Liver (tissue), 3 donors: ENCODE data around the gene PLAA.
A peak's percentile ranks its signal among the peaks of the same experiment; 100 is the strongest.

Source experiments
- ATF3 ChIP-seq: IDR thresholded peaks from 2 replicates; pipeline ENCODE4 v1.6.1; 2016; ENCODE audit warnings: antibody characterized with exemption
- CTCF ChIP-seq: fragments of 150-350 bp; IDR thresholded peaks from 2 replicates; pipeline ENCODE4 v1.5.1; 2017; ENCODE audit warnings: improper control_type of control experiment, low read depth, low read length; ENCODE audit not compliant: missing input control
- EGR1 ChIP-seq, 2 donors: IDR thresholded peaks; 2 replicates each; pipeline ENCODE4 v1.6.1; 2016 to 2018; ENCODE audit warnings: antibody characterized with exemption in 2 of 2, low read depth in 2 of 2
- FOXA1 ChIP-seq: IDR thresholded peaks from 2 replicates; pipeline ENCODE4 v1.6.1; 2016; ENCODE audit warnings: antibody characterized with exemption
- GABPA ChIP-seq, 2 donors: IDR thresholded peaks in 1 of 2; conservative IDR thresholded peaks in 1 of 2; 2 replicates each; pipeline ENCODE4 v1.6.1; 2016; ENCODE audit warnings: antibody characterized with exemption in 2 of 2, mild to moderate bottlenecking in 1 of 2, moderate library complexity in 1 of 2
- JUND ChIP-seq, 2 donors: IDR thresholded peaks; 2 replicates each; pipeline ENCODE4 v1.6.1; 2016; ENCODE audit warnings: antibody characterized with exemption in 2 of 2
- MAX ChIP-seq: IDR thresholded peaks from 2 replicates; pipeline ENCODE4 v1.6.1; 2016; ENCODE audit warnings: antibody characterized with exemption
- NR2F2 ChIP-seq: IDR thresholded peaks from 2 replicates; pipeline ENCODE4 v1.6.1; 2016; ENCODE audit warnings: antibody characterized with exemption
- RAD21 ChIP-seq, 2 donors: IDR thresholded peaks; 2 replicates each; pipeline ENCODE4 v1.6.1; 2016; ENCODE audit warnings: antibody characterized with exemption in 2 of 2, mild to moderate bottlenecking in 2 of 2
- REST ChIP-seq: IDR thresholded peaks from 2 replicates; pipeline ENCODE4 v1.6.1; 2016; ENCODE audit warnings: antibody characterized with exemption, mild to moderate bottlenecking
- RXRA ChIP-seq, 2 donors: IDR thresholded peaks; 2 replicates each; pipeline ENCODE4 v1.6.1; 2017 to 2018; ENCODE audit warnings: antibody characterized with exemption in 2 of 2, mild to moderate bottlenecking in 1 of 2
- SP1 ChIP-seq: IDR thresholded peaks from 2 replicates; pipeline ENCODE4 v1.6.1; 2018; ENCODE audit warnings: antibody characterized with exemption, mild to moderate bottlenecking
- TAF1 ChIP-seq: conservative IDR thresholded peaks from 2 replicates; pipeline ENCODE4 v1.6.1; 2016; ENCODE audit warnings: antibody characterized with exemption, mild to moderate bottlenecking
- YY1 ChIP-seq: IDR thresholded peaks from 2 replicates; pipeline ENCODE4 v1.6.1; 2016; ENCODE audit warnings: antibody characterized with exemption, mild to moderate bottlenecking
- donor health status: healthy.
- donor health status: healthy.

GRCh38 chr9:26856413-26857032 is 90.5 kb downstream of the PLAA start:
- peak; percentile 59 for TF ChIP-seq CTCF
- TF ChIP-seq SP1 = no peak
- TF ChIP-seq RAD21 (IDR thresholded peaks at IDR 0.05) = peak; percentile 76 to 78
- no peak for TF ChIP-seq ATF3
- TF ChIP-seq YY1 = no peak
- TF ChIP-seq EGR1 (IDR thresholded peaks at IDR 0.05; ENCODE audit: low read depth in 2 of 2) = no peak
- no peak for TF ChIP-seq GABPA (IDR thresholded peaks at IDR 0.05 in 1 of 2, conservative IDR thresholded peaks at IDR 0.05 in 1 of 2)
- no peak for TF ChIP-seq JUND (IDR thresholded peaks at IDR 0.05)
- no peak for TF ChIP-seq RXRA (IDR thresholded peaks at IDR 0.05)
- TF ChIP-seq NR2F2 = no peak
- TF ChIP-seq MAX = no peak
- no peak for TF ChIP-seq REST
- no peak for TF ChIP-seq FOXA1
- TF ChIP-seq TAF1 = no peak
